Posterior cingulate gyrus (tissue), 11 donors: ENCODE data around the gene THSD7A.
"Not testable (repeated sequence)": the region's sequence is repeated elsewhere in the genome, so short reads cannot be mapped to it uniquely, and the experiment has no call there.

ENCODE experiments used
- DNase-seq, 10 donors: peaks; one replicate each; pipeline versions ENCODE4 v3.0.0 to v3.0.0-alpha.2; 2020 to 2021; ENCODE audit warnings: mixed read lengths in 3 of 10
- intact Hi-C: fragments of 100-400 bp; cut with DNase I; formaldehyde crosslinking; loops from one replicate; pipeline ENCODE4 v1.15.1; 2023

THSD7A gene

DNA sequence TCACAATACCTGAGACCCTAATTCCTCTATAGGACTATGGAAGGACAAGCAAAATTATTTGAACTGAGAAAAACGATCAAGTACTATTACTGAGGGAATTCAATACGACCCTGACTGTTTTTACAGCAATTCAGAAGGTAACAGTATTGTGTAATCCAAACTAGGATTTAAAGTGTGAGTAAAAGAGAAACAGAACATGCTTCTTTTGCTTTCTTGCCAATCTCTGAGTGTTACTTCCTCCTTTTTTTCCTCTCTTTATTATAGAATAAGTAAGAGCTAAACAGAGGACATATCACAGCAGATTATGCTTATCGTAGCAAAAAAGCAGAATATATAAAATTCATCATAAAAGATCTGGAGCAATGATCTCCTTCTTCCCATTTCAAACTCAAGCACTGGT is 292.1 kb downstream of the THSD7A start:
- DNase-seq = no peak
- intact Hi-C loops = no loop called here

- no peak for DNase-seq
- intact Hi-C loops = no loop called here
Measured at GRCh38 chr7:11538751-11539299, 293.2 kb downstream of the THSD7A start.

DNA sequence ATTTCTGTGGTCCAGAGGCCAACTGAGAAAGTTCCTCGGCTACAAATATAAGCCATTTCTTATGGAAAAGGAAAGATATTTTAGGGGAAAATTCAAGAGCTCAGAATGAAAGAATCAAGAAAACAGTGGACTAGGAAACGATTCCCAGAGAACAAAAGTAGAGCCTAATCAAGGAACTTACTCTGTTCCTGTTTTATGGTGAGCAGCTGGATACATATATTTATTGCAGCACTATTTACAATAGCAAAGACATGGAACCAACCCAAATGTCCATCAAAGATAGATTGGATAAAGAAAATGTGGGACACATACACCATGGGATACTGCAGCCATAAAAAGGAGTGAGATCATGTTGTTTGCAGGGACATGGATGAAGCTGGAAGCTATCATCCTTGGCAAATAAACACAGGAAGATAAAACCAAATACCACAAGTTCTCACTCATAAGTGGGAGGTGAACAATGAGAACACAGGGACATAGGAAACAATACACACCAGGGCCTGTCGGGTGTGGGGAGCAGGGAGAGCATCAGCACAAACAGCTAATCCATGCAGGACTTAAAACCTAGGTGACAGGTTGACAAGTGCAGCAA is 298.7 kb downstream of the THSD7A start:
- intact Hi-C loops = no loop called here

DNA sequence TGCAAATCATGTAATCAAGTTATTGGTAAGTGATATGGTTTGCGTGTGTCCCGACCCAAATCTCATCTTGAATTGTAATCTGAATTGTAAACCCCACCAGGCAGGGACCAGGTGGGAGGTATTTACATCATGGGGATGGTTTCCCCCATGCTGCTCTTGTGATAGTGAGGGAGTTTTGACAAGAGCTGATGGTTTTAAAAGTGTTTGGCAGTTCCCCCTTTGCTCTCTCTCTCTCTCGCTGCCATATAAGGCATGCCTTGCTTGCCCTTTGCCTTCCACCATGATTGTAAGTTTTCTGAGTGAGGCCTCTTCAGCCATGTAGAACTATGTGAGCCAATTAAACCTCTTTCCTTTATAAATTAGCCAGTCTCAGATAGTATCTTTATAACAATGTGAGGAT is 302.6 kb downstream of the THSD7A start:
- intact Hi-C loops = no loop called here

More for the DNA sequence above, 298.7 kb downstream of the THSD7A start:
- DNase-seq = no peak

DNA sequence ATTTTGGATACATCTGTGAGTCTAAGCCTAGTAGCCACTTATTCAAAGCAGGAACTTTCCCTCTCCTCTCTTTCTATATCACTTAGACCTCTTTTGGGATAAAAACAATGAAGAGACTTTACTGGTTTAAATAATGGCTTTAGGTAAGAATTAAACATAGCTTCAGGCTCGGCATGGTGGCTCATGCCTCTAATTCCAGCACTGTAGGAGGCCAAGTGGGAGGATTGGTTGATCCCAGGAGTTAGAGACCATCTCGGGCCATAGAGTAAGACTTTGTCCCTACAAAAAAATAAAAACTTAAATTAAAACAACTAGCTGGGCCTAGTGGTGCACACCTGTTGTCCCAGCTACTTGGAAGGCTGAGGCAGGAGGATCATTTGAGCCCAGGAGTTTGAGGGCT is 304.3 kb downstream of the THSD7A start:
- no peak for DNase-seq
- intact Hi-C loops = no loop called here

More for the DNA sequence above, 302.6 kb downstream of the THSD7A start:
- DNase-seq = no peak

GRCh38 chr7:11524476-11525397 is 307.3 kb downstream of the THSD7A start:
- intact Hi-C loops = no loop called here
- DNase-seq = no peak

- DNase-seq, intact Hi-C loops: not testable (repeated sequence)
Measured at GRCh38 chr7:11521964-11522499, 310.0 kb downstream of the THSD7A start.

DNA sequence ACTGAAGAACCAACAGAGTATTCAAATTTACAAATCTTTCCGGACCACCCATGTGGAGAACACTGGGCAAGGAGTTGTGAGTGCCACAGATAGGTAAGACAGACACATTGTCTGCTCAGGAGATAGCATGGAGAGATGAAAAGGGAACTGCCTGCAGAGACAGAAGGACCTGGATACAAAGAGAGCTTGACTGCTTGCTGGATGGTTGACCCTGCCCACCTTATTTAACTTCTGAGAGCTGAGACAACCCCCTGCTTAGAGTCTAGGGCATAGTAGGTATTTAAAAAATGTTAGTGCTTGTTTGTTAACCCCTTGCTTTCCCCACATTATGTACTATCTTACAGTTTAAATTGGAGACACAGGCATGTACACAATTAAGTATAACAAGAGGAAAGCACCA is 314.1 kb downstream of the THSD7A start:
- intact Hi-C loops = no loop called here
- no peak for DNase-seq

GRCh38 chr7:11516328-11516727 is 315.7 kb downstream of the THSD7A start:
- no peak for DNase-seq

DNA sequence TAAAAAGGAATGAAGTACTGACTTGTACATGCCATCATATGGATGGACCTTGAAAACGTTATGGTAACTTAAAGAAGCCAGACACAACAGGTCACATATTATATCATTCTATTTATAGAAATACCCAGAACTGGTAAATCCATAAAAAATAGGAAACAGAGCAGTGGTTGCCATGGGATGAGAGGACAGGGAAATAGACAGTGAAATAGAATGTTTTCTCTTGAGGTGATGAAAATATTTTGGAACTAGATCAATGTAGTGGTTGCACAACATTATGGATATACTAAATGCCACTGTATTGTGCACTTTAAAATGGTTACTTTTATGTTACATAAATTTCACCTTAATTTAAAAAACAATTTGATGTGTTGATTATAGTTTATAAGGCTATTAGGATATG is 318.5 kb downstream of the THSD7A start:
- DNase-seq = no peak
- intact Hi-C loops = no loop called here

More at GRCh38 chr7:11516328-11516727, 315.7 kb downstream of the THSD7A start:
- intact Hi-C loops = no loop called here

DNA sequence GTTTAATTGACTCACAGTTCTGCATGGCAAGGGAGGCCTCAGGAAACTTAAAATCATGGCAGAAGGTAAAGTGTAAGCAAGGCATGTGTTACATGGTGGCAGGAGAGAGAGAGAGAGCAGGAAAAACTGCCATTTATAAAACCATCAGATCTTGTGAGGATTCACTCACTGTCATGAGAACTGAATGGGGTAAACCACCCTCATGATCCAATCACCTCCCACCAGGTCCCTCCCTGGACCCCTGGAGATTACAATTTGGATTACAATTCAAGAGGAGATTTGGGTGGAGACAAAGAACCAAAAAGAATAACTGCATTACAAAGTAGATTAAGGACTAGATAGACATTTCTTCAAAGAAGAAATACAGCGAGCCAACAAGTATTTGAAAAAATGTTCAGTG is 324.1 kb downstream of the THSD7A start:
- intact Hi-C loops = no loop called here
- no peak for DNase-seq

- DNase-seq = no peak
- intact Hi-C loops = no loop called here
Measured at GRCh38 chr7:11506417-11506816, 325.6 kb downstream of the THSD7A start.

DNA sequence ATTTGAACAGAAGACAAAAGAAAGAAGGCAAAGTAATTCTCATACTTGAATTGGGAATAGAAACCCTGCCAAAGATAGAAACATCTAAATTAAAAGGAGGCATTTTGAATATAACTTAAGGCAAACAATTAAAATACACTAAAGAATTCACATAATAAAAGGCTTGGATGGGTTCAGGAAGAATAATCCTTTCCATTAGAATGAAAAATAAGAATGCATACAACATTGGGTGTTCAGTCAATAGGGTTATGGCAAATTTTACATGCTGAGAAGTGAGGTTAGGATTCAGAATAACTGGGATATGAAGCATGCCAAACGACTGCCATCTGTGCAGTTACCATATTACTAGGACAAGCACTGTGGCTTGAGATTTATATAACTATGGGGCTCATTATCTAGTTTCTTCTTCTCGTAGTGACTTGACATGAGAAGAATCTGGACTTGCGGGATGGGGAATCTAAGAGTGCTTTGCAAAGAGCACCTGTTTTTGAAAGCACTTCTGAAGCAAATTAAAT is 326.5 kb downstream of the THSD7A start:
- intact Hi-C loops = no loop called here

GRCh38 chr7:11492307-11492706 is 339.7 kb downstream of the THSD7A start:
- no peak for DNase-seq
- intact Hi-C loops = no loop called here

More for the DNA sequence above, 326.5 kb downstream of the THSD7A start:
- no peak for DNase-seq

GRCh38 chr7:11491811-11492210 is 340.2 kb downstream of the THSD7A start:
- DNase-seq = no peak
- intact Hi-C loops = no loop called here

DNA sequence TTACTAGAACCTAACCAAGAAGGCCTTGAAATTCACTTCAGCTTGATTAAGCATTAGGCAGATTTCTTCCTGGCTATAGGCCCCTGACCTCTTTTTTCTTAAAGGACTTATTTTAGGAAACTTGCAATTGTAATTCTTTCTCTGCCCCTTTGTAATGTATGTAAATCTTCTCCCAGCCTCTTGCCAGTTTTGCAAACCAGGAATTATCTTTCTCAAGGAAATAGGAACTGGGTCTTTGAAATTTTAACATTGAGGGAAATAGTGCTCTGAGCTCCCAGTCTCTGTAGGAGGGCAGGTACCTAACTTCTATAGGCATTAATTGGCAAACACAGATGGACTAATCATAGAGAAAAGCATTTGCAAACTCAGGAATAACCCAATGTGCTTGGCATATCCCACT is 342.7 kb downstream of the THSD7A start:
- intact Hi-C loops = no loop called here
- no peak for DNase-seq

GRCh38 chr7:11486271-11486670 is 345.7 kb downstream of the THSD7A start:
- intact Hi-C loops = no loop called here
- no peak for DNase-seq

- intact Hi-C loops = no loop called here
- DNase-seq = no peak
Measured at GRCh38 chr7:11485636-11486035, 346.4 kb downstream of the THSD7A start.

- intact Hi-C loops = no loop called here
- DNase-seq = no peak
Measured at GRCh38 chr7:11480143-11480542, 351.9 kb downstream of the THSD7A start.

DNA sequence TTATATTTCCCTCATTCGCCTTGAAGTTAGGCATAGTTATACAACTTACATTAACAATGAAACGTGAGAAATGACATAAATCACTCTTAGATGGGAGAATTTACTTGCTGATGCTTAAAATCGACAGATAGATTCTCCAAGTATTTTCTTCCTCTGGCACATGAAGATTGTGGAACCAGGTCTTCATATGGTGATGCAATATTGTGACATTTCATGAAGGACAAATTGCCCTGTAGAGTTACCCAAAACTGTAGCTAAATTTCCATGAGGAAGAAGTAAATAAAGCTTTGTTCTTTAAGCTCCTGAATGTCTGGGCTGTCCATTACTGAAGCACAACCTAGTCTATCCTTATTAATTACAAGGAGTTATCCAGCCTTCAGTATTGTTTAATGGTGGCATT is 353.1 kb downstream of the THSD7A start:
- intact Hi-C loops = no loop called here
- DNase-seq = no peak

- DNase-seq = no peak
- intact Hi-C loops = no loop called here
Measured at GRCh38 chr7:11478426-11478825, 353.6 kb downstream of the THSD7A start.
